HL-60 (cell line): ENCODE results near the gene INPP4B.

Experiments
- DNase-seq, 2 experiments: peaks; one replicate each; pipeline ENCODE4 v3.0.0-alpha.2; 2010 to 2020; ENCODE audit warnings: low read depth in 1 of 2, low spot score in 1 of 2
- H3K27ac ChIP-seq: fragments of 250-450 bp; sonication (Bioruptor Pico); replicated peaks from 2 replicates; pipeline ENCODE4 v1.5.1; 2020; ENCODE audit warnings: mild to moderate bottlenecking, moderate library complexity
- H3K27me3 ChIP-seq: fragments of 250-450 bp; sonication (Bioruptor Pico); 2 replicates; pipeline ENCODE4 v1.5.1; 2021; ENCODE audit warnings: mild to moderate bottlenecking, moderate library complexity; ENCODE audit not compliant: insufficient read depth, poor library complexity, severe bottlenecking
- H3K4me3 ChIP-seq: replicated peaks from 2 replicates; pipeline ENCODE4 v1.5.1; 2011; ENCODE audit warnings: mild to moderate bottlenecking, control low read depth, low read length; ENCODE audit not compliant: insufficient read depth
- GABPA ChIP-seq: IDR thresholded peaks from 2 replicates; pipeline ENCODE4 v1.6.1; 2012; ENCODE audit warnings: low read depth
- POLR2AphosphoS5 ChIP-seq: IDR thresholded peaks from 2 replicates; pipeline ENCODE4 v1.6.1; 2012; ENCODE audit warnings: low read depth
- SPI1 ChIP-seq: IDR thresholded peaks from 2 replicates; pipeline ENCODE4 v1.6.1; 2012; ENCODE audit warnings: low read depth, mild to moderate bottlenecking, borderline replicate concordance
- TF ChIP-seq, protein P1 (sequence below): IDR thresholded peaks from one replicate; pipeline ENCODE4 v1.5.1; 2011; ENCODE audit warnings: low read length, control low read depth, inconsistent platforms; ENCODE audit not compliant: insufficient read depth
- TF ChIP-seq, protein P2 (sequence below): IDR thresholded peaks from 2 replicates; pipeline ENCODE4 v1.6.1; 2012; ENCODE audit warnings: low read depth; ENCODE audit not compliant: insufficient replicate concordance

Gene INPP4B

DNA sequence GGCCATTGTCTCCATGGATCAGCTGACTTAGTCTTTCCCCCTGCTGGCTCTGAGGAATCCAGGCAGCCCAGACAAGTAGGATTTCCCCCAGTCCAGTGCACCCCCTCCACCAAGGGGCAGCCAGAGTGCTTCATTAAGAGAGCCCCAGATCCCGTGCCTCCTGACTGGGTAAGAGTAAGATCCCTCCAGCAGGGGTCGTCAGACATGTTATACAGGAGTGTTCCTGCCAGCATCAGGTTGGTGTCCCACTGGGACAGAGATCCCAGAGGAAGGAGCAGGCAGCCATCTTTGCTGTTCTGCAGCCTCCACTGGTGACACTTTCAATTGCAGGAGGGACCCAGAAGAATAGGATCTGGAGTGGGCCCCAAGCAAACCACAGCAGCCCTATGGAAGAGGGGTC is 29.0 kb upstream of the INPP4B start:
- no peak overlapping the region for H3K27ac ChIP-seq
- no peak for TF ChIP-seq SPI1
- no peak for TF ChIP-seq GABPA
- TF ChIP-seq, protein P1, sequence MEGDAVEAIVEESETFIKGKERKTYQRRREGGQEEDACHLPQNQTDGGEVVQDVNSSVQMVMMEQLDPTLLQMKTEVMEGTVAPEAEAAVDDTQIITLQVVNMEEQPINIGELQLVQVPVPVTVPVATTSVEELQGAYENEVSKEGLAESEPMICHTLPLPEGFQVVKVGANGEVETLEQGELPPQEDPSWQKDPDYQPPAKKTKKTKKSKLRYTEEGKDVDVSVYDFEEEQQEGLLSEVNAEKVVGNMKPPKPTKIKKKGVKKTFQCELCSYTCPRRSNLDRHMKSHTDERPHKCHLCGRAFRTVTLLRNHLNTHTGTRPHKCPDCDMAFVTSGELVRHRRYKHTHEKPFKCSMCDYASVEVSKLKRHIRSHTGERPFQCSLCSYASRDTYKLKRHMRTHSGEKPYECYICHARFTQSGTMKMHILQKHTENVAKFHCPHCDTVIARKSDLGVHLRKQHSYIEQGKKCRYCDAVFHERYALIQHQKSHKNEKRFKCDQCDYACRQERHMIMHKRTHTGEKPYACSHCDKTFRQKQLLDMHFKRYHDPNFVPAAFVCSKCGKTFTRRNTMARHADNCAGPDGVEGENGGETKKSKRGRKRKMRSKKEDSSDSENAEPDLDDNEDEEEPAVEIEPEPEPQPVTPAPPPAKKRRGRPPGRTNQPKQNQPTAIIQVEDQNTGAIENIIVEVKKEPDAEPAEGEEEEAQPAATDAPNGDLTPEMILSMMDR, result no peak
- TF ChIP-seq POLR2AphosphoS5, result no peak
- TF ChIP-seq, protein P2, sequence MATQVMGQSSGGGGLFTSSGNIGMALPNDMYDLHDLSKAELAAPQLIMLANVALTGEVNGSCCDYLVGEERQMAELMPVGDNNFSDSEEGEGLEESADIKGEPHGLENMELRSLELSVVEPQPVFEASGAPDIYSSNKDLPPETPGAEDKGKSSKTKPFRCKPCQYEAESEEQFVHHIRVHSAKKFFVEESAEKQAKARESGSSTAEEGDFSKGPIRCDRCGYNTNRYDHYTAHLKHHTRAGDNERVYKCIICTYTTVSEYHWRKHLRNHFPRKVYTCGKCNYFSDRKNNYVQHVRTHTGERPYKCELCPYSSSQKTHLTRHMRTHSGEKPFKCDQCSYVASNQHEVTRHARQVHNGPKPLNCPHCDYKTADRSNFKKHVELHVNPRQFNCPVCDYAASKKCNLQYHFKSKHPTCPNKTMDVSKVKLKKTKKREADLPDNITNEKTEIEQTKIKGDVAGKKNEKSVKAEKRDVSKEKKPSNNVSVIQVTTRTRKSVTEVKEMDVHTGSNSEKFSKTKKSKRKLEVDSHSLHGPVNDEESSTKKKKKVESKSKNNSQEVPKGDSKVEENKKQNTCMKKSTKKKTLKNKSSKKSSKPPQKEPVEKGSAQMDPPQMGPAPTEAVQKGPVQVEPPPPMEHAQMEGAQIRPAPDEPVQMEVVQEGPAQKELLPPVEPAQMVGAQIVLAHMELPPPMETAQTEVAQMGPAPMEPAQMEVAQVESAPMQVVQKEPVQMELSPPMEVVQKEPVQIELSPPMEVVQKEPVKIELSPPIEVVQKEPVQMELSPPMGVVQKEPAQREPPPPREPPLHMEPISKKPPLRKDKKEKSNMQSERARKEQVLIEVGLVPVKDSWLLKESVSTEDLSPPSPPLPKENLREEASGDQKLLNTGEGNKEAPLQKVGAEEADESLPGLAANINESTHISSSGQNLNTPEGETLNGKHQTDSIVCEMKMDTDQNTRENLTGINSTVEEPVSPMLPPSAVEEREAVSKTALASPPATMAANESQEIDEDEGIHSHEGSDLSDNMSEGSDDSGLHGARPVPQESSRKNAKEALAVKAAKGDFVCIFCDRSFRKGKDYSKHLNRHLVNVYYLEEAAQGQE, result no peak
- DNase-seq, result no peak
- no peaks in the 10 kb centered on the region for H3K27me3 ChIP-seq
- no peak overlapping the region for H3K4me3 ChIP-seq

DNA sequence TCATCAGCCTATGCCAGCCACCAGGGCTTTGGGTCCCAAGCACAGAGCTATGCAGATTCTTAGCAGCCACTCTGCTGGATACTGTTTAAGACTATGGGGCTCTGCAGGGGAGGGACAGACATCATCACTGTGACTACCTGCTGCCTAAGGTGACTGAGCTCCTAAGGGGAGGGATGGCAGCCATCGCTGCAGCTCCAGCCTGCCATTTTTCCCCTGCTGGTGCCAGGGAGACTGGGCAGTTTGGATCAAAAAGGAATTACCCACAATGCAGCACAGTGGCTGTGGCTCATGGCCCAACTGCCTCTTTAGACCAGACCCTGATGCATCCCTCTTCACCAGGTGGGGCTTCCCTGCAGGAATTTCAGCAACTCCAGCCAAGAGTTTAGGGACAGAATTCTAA is 28.6 kb upstream of the INPP4B start:
- DNase-seq, result no peak
- no peaks in the 10 kb centered on the region for H3K27me3 ChIP-seq
- H3K27ac ChIP-seq, result no peak overlapping the region
- TF ChIP-seq SPI1, result no peak
- TF ChIP-seq POLR2AphosphoS5, result no peak
- H3K4me3 ChIP-seq, result no peak overlapping the region

DNA sequence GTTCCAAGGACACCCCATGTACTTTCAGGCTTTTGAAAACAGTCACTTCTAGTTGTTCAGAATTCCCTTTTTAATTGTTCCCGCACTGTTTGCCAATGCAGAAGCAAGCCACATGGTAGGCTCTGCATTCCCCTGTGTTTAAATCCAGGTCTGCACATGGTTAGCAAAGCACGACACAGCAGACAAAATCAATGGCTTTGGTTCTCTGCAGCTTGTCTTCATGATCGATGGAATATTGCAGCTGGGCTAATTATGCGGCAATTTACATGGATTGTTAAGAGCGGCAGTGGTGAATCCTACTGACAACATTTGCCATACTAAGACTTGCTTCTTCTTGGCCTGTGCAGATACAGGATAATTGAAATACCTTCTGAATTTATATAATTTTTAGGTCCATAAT is 20.6 kb upstream of the INPP4B start:
- no peak overlapping the region for H3K4me3 ChIP-seq
- DNase-seq, result no peak
- H3K27ac ChIP-seq, result no peak overlapping the region
- no peak for TF ChIP-seq GABPA
- no peaks in the 10 kb centered on the region for H3K27me3 ChIP-seq

DNA sequence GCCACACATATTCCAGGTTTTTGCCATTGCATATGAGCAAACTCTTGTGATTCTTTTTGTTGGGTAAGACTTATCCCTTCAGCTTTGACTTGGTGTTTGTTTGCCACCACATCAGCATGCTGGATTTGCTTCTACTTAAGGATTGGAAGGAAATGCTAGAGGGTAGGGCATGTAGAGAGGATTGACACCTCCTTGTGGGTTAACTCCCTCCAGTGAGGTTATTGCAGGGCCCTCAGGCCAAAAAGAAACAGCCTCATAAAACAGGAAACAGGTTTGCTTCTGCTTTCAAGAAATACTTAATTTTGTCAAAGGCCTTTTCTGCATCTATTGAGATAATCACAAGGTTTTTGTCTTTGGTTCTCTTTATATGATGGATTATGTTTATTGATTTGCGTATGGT is 15.2 kb upstream of the INPP4B start:
- TF ChIP-seq, protein P1, result no peak
- TF ChIP-seq, protein P2, result no peak
- no peak for TF ChIP-seq POLR2AphosphoS5
- TF ChIP-seq SPI1, result no peak
- TF ChIP-seq GABPA, result no peak

DNA sequence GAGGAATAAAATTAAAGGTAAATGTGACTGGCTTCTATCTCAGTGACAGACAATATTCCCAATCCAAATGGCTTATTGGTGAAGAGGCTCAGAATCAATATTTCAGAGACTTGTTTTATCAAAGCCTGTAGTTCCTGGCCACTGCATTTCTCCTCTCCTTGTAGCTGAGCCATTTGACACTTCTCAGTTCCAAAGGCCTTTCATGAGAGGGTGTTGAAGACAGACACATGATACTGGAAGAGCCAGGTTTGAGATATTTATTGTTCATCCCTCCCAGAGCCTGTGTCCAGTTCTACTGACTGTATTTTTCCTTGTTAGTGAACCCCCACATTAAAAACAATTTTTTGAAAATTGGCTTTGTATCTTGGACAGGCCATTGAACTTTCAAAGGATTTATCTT is 12.9 kb upstream of the INPP4B start:
- no peaks in the 10 kb centered on the region for H3K27me3 ChIP-seq
- H3K27ac ChIP-seq, result no peak overlapping the region
- DNase-seq, result no peak
- TF ChIP-seq POLR2AphosphoS5, result no peak
- TF ChIP-seq, protein P1, result no peak
- TF ChIP-seq, protein P2, result no peak
- no peak for TF ChIP-seq SPI1
- TF ChIP-seq GABPA, result no peak
- H3K4me3 ChIP-seq, result no peak overlapping the region

More for the DNA sequence above, 15.2 kb upstream of the INPP4B start:
- DNase-seq, result no peak
- H3K27ac ChIP-seq, result no peak overlapping the region
- H3K4me3 ChIP-seq, result no peak overlapping the region
- no peaks in the 10 kb centered on the region for H3K27me3 ChIP-seq
